ENCODE results near the gene PWWP2B. TPM values are rescaled to one million over a fixed set of nuclear protein-coding genes. Genes with fewer than 3 reads are reported as not detected.

The PWWP2B gene
- total and polyA plus RNA-seq, 10 of the 15 experiments (the other 5 are each of a cell fraction or from before 2014, with no cell fraction given), result 0.04 to 0.87 (median 0.35) TPM; not detected in 4

DNA sequence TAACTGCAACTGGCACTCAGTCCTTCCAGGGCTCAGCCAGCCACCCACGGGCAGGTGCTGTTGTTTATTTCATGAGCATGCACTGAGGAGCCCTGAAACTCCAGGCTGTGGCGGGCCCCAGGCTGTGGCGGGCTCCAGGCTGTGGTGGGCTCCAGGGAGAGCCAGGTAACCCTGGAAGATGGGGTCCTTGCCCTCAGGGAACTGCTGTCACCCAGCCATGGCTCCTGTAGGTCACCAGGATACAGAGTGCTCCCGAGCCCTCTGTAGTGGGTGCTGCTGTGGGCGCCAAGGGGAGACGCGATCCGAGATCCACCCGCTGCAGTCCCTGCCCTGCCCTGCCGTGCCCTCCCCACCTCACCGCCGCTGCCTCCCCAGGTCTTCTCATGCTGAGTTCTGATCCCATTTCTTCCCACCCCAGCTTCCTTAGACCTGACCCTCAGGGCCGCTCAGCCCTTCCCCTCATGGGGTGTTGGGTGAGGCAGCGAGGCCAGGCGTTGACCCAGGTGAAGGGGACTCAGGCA is 35.4 kb upstream of the PWWP2B start:
- no TSS peak for BruUV-seq (replicated peaks)

More for the DNA sequence above, 35.4 kb upstream of the PWWP2B start:
- Histone ChIP-seq H3K36me3 (ENCODE audit: control insufficient read depth in 2 of 2, insufficient read depth in 2 of 2, low read length in 1 of 2) (no peaks in the 10 kb centered on the region), H3K9ac (ENCODE audit: control insufficient read depth, insufficient read depth, low read length) (no peak overlapping the region), H3K79me2 (ENCODE audit: control insufficient read depth, insufficient read depth, low read length) (no peaks in the 10 kb centered on the region), H3K4me3 (no peak overlapping the region), H3K27me3 (replicated peaks in 1 of 2; ENCODE audit: control insufficient read depth in 2 of 2, insufficient read depth in 2 of 2, low read length in 1 of 2) (no peaks in the 10 kb centered on the region), H3K4me2 (ENCODE audit: control insufficient read depth, insufficient read depth) (no peak overlapping the region), H4K20me1 (ENCODE audit: control insufficient read depth, insufficient read depth) (no peaks in the 10 kb centered on the region), H3K4me1 (ENCODE audit: control insufficient read depth, insufficient read depth, low read length) (no peaks in the 10 kb centered on the region), H2AFZ (ENCODE audit: control insufficient read depth, low read depth, low read length) (no peak overlapping the region), H3K9me3 (replicated peaks; ENCODE audit: control insufficient read depth, insufficient read depth, low read length) (no peaks in the 10 kb centered on the region; the same call in 2 of the 3 replicates), H3K27ac (ENCODE audit: control insufficient read depth, insufficient read depth) (no peak overlapping the region)
- ATAC-seq (no peak), FAIRE-seq (no peak), DNase-seq (ENCODE audit: low read depth, low spot score) (no peak)
- ChIA-PET POLR2A (no interaction called here), SMC1A (ENCODE audit: uncharacterized antibody, unreplicated experiment) (no interaction called here), RAD21 (ENCODE audit: unreplicated experiment) (no interaction called here), CTCF (no interaction called here)
- WGBS (ENCODE audit: insufficient coverage, insufficient replicate concordance, low lambda C conversion rate, missing lambda C conversion rate), result 93% methylated on average over 13 of the region's 15 CpGs
- intact Hi-C loops (cut with micrococcal nuclease; ENCODE audit: unreplicated experiment) (no loop called here), in situ Hi-C loops (cut with MboI) (no loop called here)
- TF ChIP-seq IRF4 (IDR thresholded peaks at IDR 0.05; ENCODE audit: low read depth, low read length) (no peak), NFXL1 (IDR thresholded peaks at IDR 0.05; ENCODE audit: borderline replicate concordance) (no peak), RB1 (IDR thresholded peaks at IDR 0.05; ENCODE audit: borderline replicate concordance) (no peak), MEF2B (IDR thresholded peaks at IDR 0.05; ENCODE audit: partially characterized antibody, poor library complexity, severe bottlenecking) (no peak), NRF1 (conservative IDR thresholded peaks at IDR 0.05; ENCODE audit: low read depth, low read length) (no peak), MYC (IDR thresholded peaks at IDR 0.05; ENCODE audit: insufficient read depth, insufficient read length, insufficient replicate concordance, low read length, severe bottlenecking) (no peak), HDGF (IDR thresholded peaks at IDR 0.05) (no peak), ESRRA (IDR thresholded peaks at IDR 0.05; ENCODE audit: low read length) (no peak), STAT3 (IDR thresholded peaks at IDR 0.05; ENCODE audit: low read depth, low read length) (no peak)
- TF ChIP-seq, protein P1, sequence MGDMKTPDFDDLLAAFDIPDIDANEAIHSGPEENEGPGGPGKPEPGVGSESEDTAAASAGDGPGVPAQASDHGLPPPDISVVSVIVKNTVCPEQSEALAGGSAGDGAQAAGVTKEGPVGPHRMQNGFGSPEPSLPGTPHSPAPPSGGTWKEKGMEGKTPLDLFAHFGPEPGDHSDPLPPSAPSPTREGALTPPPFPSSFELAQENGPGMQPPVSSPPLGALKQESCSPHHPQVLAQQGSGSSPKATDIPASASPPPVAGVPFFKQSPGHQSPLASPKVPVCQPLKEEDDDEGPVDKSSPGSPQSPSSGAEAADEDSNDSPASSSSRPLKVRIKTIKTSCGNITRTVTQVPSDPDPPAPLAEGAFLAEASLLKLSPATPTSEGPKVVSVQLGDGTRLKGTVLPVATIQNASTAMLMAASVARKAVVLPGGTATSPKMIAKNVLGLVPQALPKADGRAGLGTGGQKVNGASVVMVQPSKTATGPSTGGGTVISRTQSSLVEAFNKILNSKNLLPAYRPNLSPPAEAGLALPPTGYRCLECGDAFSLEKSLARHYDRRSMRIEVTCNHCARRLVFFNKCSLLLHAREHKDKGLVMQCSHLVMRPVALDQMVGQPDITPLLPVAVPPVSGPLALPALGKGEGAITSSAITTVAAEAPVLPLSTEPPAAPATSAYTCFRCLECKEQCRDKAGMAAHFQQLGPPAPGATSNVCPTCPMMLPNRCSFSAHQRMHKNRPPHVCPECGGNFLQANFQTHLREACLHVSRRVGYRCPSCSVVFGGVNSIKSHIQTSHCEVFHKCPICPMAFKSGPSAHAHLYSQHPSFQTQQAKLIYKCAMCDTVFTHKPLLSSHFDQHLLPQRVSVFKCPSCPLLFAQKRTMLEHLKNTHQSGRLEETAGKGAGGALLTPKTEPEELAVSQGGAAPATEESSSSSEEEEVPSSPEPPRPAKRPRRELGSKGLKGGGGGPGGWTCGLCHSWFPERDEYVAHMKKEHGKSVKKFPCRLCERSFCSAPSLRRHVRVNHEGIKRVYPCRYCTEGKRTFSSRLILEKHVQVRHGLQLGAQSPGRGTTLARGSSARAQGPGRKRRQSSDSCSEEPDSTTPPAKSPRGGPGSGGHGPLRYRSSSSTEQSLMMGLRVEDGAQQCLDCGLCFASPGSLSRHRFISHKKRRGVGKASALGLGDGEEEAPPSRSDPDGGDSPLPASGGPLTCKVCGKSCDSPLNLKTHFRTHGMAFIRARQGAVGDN (IDR thresholded peaks at IDR 0.05), result no peak
